K562 (cell line): ENCODE data around the gene STT3A. TPM values are rescaled to one million over a fixed set of nuclear protein-coding genes. Genes with fewer than 3 reads are reported as not detected.

Experiments used
- CSDE1 ChIP-seq, 2 experiments: fragments of 450-650 bp; IDR thresholded peaks; 2 replicates each; pipeline ENCODE4 v1.6.1; 2016; ENCODE audit warnings: mild to moderate bottlenecking in 1 of 2
- HDAC1 ChIP-seq, 2 experiments: fragments of 450-650 bp; IDR thresholded peaks; 2 replicates each; pipeline ENCODE4 v1.6.1; 2016 to 2017; ENCODE audit warnings: inconsistent platforms in 1 of 2, mild to moderate bottlenecking in 1 of 2, moderate library complexity in 1 of 2
- HDAC8 ChIP-seq: fragments of 450-650 bp; IDR thresholded peaks from 2 replicates; pipeline ENCODE4 v1.6.1; 2016; ENCODE audit warnings: mild to moderate bottlenecking, missing genetic modification characterization, moderate library complexity, missing compliant biosample characterization
- KLF6 ChIP-seq: fragments of 250-450 bp; sonication (Bioruptor Pico); IDR thresholded peaks from 2 replicates; pipeline ENCODE4 v1.4.0; 2020; ENCODE audit warnings: mild to moderate bottlenecking, moderate library complexity, borderline replicate concordance
- POLR2AphosphoS2 ChIP-seq: IDR thresholded peaks from 2 replicates; pipeline ENCODE4 v1.6.1; 2012; ENCODE audit warnings: low read length, improper control_type of control experiment
- SIN3A ChIP-seq, 2 experiments: fragments of 150-350 bp in 1 of 2; IDR thresholded peaks; 2 replicates each; pipeline ENCODE4 v1.6.1; 2011 to 2016; ENCODE audit warnings: borderline replicate concordance in 2 of 2, low read depth in 2 of 2, low read length in 2 of 2, mild to moderate bottlenecking in 2 of 2, moderate library complexity in 2 of 2; ENCODE audit not compliant: control insufficient read depth in 1 of 2
- SREBF2 ChIP-seq: sonication (generic); formaldehyde crosslinking; IDR thresholded peaks from 2 replicates; pipeline ENCODE4 v1.4.0; 2020; ENCODE audit warnings: mild to moderate bottlenecking, missing genetic modification reagents
- TBL1XR1 ChIP-seq, 2 experiments: IDR thresholded peaks; 2 replicates each; pipeline ENCODE4 v1.6.1; 2012; ENCODE audit warnings: improper control_type of control experiment in 2 of 2, low read length in 2 of 2, mild to moderate bottlenecking in 1 of 2
- ZC3H11A ChIP-seq: IDR thresholded peaks from 2 replicates; pipeline ENCODE4 v1.6.1; 2012; ENCODE audit warnings: low read depth, low read length, improper control_type of control experiment
- polyA plus RNA-seq, 8 experiments: library from polyadenylated mRNA; depleted of rRNA in 4 of 8; stranded (reverse) in 5 of 8; unstranded in 3 of 8; fragments of >200 nt; fragmentation: Nextera tagmentation in 2 of 8; fragmentation: Illumina TruSeq in 1 of 8; extraction: Ambion mirVana in 2 of 8; extraction: Trizol in 1 of 8; gene quantifications; 2 replicates each; pipeline versions ENCODE4 v1.2.1 to v1.2.3, GENCODE V29; 2011 to 2014; ENCODE audit warnings: inconsistent platforms in 1 of 8, missing spikeins in 1 of 8
- total RNA-seq, 7 experiments: library from RNA; depleted of rRNA in 6 of 7; stranded (reverse); fragments of >200 nt in 6 of 7; fragmentation: Illumina TruSeq in 2 of 7; extraction: Trizol in 2 of 7; gene quantifications; 2 replicates each; pipeline versions ENCODE4 v1.2.1 to v1.2.3, GENCODE V29; 2011 to 2021; ENCODE audit warnings: low replicate concordance in 1 of 7
- TF ChIP-seq, protein P1 (sequence below), 3 experiments: fragments of 200-800 bp in 1 of 3; fragments of 250-450 bp in 1 of 3; fragments of 450-650 bp in 1 of 3; sonication (Bioruptor Pico) in 1 of 3; sonication (Bioruptor generic) in 1 of 3; formaldehyde crosslinking in 1 of 3; IDR thresholded peaks; 2 replicates each; pipeline versions ENCODE4 v1.6.1 to v1.8.0; 2016 to 2022; ENCODE audit warnings: mild to moderate bottlenecking in 2 of 3, missing genetic modification characterization in 2 of 3, missing compliant biosample characterization in 1 of 3, moderate library complexity in 1 of 3
- TF ChIP-seq, protein P2 (sequence below): fragments of 450-650 bp; IDR thresholded peaks from 2 replicates; pipeline ENCODE4 v1.6.1; 2016; ENCODE audit warnings: mild to moderate bottlenecking, moderate library complexity

STT3A gene
- total and polyA plus RNA-seq, 9 of the 15 experiments (the other 6 are each of a cell fraction or from before 2014, with no cell fraction given) = 70.7 to 330 (median 192) TPM

DNA sequence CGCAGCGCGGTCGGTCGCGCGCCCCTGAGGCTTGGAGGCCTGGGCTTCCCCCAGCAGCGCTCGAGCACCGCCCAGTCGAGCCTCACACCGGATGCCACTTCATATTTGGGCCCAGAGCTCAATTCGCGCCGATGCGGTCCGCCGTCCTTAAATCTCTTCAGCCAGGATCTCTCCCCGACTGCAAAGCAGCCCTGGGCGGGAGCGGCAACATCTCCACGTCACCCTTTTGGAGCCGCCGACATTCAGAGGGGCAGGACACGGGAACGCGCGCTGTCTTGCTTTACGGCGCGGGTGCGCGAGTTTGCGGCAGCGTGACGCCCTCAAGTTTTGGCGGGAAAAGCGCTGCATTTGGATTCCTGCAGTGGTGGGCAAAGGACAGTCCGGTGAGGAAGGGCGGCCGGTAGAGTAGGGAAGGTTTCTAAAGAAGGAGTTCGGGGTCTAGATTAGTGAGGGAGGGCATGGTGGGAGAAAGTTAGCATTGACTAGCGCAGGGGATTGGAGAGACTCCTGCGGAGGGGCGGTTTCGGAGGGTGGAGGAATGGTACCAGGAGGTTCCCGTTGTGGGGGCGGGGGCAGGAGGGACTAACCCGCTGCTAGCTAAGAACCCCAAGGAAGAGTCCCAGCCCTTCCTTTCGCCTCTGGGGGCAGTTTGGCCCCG lies 33.1 kb downstream of the STT3A start (continued):
- TF ChIP-seq, protein P1, sequence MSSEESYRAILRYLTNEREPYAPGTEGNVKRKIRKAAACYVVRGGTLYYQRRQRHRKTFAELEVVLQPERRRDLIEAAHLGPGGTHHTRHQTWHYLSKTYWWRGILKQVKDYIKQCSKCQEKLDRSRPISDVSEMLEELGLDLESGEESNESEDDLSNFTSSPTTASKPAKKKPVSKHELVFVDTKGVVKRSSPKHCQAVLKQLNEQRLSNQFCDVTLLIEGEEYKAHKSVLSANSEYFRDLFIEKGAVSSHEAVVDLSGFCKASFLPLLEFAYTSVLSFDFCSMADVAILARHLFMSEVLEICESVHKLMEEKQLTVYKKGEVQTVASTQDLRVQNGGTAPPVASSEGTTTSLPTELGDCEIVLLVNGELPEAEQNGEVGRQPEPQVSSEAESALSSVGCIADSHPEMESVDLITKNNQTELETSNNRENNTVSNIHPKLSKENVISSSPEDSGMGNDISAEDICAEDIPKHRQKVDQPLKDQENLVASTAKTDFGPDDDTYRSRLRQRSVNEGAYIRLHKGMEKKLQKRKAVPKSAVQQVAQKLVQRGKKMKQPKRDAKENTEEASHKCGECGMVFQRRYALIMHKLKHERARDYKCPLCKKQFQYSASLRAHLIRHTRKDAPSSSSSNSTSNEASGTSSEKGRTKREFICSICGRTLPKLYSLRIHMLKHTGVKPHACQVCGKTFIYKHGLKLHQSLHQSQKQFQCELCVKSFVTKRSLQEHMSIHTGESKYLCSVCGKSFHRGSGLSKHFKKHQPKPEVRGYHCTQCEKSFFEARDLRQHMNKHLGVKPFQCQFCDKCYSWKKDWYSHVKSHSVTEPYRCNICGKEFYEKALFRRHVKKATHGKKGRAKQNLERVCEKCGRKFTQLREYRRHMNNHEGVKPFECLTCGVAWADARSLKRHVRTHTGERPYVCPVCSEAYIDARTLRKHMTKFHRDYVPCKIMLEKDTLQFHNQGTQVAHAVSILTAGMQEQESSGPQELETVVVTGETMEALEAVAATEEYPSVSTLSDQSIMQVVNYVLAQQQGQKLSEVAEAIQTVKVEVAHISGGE (CRISPR knock-in tag; IDR thresholded peaks at IDR 0.05) = peak in 1 of 3 experiments; percentile 74; a peak in 2 of 6 replicates
- TF ChIP-seq KLF6 (CRISPR knock-in tag) (peak; percentile 62; the same call in 1 of the 2 replicates), HDAC8 (tag) (no peak), SREBF2 (CRISPR knock-in tag) (no peak), ZC3H11A (0 out of 2 replicates have a peak, but pooled peaks have one; percentile 43), CSDE1 (IDR thresholded peaks at IDR 0.05) (0 out of 4 replicates have a peak, but pooled peaks of 1 of the 2 experiments have one; percentile 47), TBL1XR1 (IDR thresholded peaks at IDR 0.05; ENCODE audit: low read length in 2 of 2) (0 out of 4 replicates have a peak, but pooled peaks of 1 of the 2 experiments have one; percentile 25), HDAC1 (IDR thresholded peaks at IDR 0.05) (peak in 1 of 2 experiments; percentile 96; a peak in 2 of 4 replicates), SIN3A (IDR thresholded peaks at IDR 0.05; ENCODE audit: borderline replicate concordance in 2 of 2, control insufficient read depth in 1 of 2, low read depth in 2 of 2, low read length in 2 of 2) (peak in 1 of 2 experiments; percentile 81; a peak in 3 of 4 replicates), POLR2AphosphoS2 (peak; percentile 92)
- TF ChIP-seq, protein P2, sequence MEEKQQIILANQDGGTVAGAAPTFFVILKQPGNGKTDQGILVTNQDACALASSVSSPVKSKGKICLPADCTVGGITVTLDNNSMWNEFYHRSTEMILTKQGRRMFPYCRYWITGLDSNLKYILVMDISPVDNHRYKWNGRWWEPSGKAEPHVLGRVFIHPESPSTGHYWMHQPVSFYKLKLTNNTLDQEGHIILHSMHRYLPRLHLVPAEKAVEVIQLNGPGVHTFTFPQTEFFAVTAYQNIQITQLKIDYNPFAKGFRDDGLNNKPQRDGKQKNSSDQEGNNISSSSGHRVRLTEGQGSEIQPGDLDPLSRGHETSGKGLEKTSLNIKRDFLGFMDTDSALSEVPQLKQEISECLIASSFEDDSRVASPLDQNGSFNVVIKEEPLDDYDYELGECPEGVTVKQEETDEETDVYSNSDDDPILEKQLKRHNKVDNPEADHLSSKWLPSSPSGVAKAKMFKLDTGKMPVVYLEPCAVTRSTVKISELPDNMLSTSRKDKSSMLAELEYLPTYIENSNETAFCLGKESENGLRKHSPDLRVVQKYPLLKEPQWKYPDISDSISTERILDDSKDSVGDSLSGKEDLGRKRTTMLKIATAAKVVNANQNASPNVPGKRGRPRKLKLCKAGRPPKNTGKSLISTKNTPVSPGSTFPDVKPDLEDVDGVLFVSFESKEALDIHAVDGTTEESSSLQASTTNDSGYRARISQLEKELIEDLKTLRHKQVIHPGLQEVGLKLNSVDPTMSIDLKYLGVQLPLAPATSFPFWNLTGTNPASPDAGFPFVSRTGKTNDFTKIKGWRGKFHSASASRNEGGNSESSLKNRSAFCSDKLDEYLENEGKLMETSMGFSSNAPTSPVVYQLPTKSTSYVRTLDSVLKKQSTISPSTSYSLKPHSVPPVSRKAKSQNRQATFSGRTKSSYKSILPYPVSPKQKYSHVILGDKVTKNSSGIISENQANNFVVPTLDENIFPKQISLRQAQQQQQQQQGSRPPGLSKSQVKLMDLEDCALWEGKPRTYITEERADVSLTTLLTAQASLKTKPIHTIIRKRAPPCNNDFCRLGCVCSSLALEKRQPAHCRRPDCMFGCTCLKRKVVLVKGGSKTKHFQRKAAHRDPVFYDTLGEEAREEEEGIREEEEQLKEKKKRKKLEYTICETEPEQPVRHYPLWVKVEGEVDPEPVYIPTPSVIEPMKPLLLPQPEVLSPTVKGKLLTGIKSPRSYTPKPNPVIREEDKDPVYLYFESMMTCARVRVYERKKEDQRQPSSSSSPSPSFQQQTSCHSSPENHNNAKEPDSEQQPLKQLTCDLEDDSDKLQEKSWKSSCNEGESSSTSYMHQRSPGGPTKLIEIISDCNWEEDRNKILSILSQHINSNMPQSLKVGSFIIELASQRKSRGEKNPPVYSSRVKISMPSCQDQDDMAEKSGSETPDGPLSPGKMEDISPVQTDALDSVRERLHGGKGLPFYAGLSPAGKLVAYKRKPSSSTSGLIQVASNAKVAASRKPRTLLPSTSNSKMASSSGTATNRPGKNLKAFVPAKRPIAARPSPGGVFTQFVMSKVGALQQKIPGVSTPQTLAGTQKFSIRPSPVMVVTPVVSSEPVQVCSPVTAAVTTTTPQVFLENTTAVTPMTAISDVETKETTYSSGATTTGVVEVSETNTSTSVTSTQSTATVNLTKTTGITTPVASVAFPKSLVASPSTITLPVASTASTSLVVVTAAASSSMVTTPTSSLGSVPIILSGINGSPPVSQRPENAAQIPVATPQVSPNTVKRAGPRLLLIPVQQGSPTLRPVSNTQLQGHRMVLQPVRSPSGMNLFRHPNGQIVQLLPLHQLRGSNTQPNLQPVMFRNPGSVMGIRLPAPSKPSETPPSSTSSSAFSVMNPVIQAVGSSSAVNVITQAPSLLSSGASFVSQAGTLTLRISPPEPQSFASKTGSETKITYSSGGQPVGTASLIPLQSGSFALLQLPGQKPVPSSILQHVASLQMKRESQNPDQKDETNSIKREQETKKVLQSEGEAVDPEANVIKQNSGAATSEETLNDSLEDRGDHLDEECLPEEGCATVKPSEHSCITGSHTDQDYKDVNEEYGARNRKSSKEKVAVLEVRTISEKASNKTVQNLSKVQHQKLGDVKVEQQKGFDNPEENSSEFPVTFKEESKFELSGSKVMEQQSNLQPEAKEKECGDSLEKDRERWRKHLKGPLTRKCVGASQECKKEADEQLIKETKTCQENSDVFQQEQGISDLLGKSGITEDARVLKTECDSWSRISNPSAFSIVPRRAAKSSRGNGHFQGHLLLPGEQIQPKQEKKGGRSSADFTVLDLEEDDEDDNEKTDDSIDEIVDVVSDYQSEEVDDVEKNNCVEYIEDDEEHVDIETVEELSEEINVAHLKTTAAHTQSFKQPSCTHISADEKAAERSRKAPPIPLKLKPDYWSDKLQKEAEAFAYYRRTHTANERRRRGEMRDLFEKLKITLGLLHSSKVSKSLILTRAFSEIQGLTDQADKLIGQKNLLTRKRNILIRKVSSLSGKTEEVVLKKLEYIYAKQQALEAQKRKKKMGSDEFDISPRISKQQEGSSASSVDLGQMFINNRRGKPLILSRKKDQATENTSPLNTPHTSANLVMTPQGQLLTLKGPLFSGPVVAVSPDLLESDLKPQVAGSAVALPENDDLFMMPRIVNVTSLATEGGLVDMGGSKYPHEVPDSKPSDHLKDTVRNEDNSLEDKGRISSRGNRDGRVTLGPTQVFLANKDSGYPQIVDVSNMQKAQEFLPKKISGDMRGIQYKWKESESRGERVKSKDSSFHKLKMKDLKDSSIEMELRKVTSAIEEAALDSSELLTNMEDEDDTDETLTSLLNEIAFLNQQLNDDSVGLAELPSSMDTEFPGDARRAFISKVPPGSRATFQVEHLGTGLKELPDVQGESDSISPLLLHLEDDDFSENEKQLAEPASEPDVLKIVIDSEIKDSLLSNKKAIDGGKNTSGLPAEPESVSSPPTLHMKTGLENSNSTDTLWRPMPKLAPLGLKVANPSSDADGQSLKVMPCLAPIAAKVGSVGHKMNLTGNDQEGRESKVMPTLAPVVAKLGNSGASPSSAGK = peak; percentile 78; the same call in 1 of the 2 replicates
